DMS53 (cell line): ENCODE data around the gene EP400.
"Not testable (repeated sequence)": the region's sequence is repeated elsewhere in the genome, so short reads cannot be mapped to it uniquely, and the experiment has no call there.

Experiments
- DNase-seq: peaks from one replicate; lab custom pipeline; 2025; lab: John Stamatoyannopoulos, UW

EP400 gene

DNA sequence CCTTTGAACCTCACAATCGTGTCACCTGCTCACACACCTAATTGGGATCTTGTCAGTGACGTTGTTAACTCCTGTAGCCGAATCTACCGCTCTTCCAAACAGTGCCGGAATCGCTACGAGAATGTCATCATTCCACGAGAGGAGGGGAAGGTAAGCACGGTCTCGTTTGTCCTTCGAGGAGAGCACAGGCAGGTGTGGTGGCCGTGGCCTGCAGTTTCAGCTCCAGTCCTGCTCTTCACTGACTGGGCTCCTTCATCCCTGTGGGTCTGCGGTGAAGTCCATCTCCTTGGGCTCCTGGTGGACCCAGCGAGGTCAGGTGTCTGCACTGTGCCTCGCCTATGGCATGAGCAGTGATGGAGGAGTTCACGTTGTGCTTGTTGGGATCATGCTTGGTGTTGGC, 96.0 kb downstream of the EP400 start:
- DNase-seq: no peak

DNA sequence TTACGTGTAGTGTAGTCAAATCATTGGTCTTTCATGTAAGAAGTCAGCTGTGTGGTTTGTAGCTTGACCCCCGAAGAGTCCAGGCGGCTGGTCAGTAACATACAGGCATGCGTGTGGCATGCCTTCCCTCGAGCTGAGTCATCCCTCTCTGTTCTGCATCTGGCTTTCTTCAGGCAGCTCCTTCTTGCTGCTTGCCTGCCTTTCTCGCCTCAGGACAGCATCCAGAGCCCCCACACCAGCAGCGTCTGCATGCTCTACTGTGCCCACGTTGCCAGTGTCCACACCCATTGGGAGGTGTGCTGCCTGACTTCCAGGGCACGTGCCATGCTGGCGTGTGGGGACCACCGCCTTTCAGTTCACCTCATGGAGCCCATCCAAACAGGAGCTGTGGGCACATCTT, 96.8 kb downstream of the EP400 start:
- no peak for DNase-seq

DNA sequence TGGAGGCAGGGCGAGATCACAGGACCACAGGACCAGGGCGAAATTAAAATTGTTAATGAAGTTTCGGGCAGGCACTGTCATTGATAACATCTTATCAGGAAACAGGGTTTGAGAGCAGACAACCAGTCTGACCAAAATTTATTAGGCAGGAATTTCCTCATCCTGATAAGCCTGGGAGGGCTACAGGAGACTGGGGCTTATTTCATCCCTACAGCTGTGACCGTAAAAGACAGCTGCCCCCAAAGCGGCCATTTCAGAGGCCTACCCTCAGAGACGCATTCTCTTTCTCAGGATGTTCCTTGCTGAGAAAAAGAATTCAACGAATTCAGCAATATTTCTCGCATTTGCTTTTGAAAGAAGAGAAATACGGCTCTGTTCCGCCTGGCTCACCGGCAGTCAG, 97.9 kb downstream of the EP400 start:
- not testable (repeated sequence) for DNase-seq

DNA sequence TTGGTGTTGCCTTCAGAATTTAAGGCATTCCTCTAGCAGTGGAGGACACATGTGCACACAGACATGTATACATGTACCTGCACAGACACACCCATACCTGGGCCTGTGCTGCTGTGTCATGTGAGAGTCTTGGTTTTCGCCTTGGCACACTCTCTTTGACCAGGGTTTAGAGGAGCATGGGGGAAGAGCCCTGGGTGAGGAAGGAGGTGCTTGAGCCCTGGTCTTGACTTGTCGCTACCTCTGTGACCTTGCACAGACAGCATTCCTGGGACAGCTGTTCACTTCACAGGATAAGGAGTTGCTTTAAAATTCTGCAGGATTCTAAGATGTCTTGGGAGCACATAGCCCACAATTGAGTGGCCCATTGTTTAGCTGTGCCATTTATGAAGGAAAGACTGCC, 99.7 kb downstream of the EP400 start:
- no peak for DNase-seq

DNA sequence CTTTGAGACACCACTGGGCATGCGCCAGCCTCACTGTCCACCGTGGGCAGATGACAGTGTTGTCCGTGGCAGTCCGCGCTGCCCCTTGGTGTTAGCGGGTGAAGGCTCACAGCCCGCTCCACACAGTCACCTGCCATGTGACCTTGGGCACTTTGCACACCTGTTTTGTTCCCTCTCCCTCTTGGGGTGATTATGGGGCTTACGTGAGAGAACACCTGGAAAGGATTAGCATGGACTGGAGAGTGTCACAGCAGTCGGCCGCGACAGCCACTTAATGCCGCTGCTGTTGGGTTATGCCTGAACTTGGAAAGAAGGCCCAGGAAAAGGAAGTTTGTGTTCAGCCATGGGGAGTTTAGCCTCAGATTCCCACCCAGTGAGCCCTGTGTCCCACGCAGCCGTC, 100.1 kb downstream of the EP400 start:
- DNase-seq: peak; percentile 57

DNA sequence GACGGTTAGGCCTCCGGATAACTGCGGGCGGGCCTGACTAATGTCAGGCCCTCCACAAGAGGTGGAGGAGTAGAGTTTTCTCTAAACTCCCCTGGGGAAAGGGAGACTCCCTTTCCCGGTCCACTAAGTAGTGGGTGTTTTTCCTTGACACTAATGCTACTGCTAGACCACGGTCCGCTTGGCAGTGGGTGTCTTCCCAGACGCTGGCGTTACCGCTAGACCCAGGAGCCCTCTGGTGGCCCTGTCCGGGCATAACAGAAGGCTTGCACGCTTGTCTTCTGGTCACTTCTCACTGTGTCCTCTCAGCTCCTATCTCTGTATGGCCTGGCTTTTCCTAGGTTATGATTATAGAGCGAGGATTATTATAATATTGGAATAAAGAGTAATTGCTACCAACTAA, 102.0 kb downstream of the EP400 start:
- peak; percentile 54 for DNase-seq

DNA sequence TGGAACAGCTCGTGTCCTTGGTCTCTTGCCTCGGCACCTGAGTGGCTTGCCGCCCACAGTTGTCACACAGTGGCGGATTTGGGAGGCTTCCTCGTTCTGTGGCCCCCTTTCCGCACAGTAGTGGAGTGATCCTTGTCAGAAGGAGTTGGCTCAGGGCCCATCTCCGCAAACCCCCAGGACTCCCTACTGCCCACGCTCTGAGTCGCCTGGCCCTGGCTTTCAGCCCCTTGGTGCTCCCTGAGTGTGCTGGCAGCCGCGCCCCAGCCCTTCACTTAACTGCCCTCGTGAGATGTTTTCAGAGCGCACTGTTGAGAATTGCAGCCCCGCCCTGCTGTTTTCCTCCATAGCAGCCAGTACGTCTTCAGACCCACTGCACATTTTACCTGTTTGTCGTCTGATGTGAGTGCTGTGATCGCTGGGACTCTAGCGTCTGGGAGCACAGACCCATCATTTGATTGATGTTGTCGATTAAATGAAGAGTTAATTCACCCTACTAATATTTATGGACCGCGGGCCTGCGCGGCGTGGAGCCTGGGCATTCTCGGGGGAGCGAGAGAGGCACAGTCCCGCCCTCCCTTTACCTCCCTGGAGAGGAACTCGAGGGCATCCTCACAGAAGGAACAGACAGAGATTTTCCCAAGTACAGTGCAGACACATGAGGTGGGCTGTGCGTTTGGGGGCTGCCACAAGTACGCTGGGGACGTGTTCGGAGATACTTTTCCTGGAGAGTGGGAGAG, 102.6 kb downstream of the EP400 start:
- DNase-seq: no peak

DNA sequence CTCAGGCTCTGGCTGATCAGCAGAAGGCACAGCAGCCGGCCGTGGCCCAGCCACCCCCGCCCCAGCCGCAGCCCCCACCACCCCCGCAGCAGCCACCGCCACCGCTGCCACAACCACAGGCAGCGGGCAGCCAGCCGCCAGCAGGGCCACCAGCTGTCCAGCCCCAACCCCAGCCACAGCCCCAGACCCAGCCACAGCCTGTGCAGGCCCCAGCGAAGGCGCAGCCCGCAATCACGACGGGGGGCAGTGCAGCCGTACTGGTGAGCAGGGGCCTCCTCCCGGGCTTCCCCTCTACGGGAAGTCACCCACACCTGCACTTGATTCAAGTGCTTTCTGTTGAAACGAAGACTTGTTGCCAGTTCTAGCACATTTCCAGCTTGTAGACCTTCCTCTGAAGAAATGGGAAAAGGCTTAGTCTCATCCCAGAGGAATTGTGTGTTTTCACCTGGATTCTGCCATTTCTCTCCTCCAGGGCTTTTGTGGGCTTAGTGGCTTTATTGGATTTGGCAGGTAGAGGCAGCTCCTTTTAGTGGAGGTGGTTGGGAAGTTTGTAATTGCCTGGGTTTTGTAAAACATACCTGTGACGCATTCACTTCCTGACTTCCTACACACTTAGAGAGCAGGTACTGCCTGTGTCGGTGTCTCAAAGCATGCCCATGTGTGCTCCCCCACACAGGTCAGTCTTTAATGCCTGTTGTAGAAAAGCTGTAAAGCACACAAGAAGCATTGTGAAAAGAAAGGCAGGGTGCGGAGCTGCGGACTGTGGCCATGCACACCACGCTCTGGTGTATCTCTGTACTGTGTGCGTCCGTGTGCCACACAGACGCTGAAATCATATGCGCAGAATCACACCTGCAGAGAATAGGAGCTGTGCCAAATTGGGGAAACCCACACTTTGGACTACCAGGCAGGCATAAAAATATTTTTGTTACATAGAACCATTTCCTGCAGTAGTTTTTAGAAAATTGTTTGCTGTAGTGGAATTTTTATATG, 103.9 kb downstream of the EP400 start:
- DNase-seq: no peak

DNA sequence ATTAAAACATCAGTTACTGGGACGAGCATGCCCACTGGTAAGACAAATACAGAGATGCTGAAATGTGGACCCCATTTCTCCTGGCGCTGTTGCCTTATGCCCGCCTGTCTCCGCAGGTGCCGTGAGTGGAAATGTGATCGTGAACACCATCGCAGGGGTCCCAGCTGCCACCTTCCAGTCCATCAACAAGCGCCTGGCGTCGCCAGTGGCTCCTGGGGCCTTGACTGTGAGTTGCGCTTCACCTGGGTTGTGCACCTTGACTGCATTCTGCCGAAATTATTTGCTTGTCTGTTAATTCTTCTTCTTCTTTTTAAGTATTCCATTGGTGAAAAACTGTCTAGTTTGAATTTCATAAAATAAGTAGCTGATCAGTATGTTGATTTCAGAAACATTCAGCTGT, 105.2 kb downstream of the EP400 start:
- DNase-seq: no peak

DNA sequence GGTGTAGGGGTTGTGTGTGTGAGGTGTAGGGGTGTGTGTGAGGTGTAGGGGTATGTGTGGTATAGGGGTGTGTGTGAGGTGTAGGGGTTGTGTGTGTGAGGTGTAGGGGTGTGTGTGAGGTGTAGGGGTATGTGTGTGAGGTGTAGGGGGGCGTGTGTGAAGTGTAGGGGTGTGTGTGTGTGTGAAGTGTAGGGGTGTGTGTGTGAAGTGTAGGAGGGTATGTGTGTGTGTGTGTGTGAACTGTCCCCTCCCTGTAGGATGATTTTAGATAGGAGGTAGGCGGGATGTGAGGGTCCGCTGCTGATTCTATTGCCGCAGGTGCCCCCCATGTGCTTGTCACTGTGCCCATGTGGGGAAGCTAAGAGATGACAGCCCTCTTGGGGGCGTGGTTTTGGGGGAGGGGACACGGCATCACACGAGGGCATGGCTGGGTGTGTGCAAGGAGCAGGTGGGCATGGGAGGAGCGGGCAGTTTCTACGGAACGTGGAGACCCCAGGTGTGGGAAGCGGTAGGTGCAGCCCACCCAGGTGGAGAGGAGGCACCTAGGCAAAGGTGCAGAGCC, 105.9 kb downstream of the EP400 start:
- DNase-seq: no peak

DNA sequence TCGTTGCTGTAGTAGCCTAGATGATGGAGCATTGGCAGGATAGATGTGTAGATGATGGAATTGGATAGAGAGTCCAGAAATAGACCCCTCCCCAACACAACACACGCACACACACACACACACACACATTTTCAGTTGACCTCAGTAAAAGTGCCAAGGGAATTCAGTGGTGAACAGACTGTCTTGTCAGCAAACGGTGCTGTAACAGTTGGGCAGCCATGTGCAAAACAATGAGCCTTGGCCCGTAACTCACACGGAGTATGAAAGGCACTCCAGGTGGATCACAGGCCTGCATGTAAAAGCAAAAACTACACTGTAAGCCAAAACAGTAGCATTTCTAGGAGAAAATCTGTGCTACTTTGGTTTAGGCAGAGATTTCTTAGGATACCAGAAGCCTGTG, 106.6 kb downstream of the EP400 start:
- DNase-seq: no peak

DNA sequence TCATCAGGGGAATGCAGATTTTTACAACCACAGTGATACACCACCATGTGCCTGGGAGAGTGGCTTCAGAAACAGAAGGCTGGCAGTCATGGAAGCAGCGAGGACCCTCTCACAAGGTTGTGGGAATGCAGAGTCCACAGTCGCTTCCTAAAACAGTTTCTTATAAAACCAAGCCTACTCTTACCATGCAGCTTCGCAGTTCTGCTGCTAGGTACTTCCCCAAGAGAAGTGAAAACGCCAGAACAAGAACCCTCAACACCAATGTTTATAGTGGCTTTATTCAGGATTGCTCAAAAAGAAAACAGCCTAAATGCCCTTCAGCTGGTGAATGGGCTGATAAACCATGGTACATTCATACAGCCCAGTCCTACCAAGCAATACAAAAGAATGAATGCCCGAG, 107.2 kb downstream of the EP400 start:
- no peak for DNase-seq

DNA sequence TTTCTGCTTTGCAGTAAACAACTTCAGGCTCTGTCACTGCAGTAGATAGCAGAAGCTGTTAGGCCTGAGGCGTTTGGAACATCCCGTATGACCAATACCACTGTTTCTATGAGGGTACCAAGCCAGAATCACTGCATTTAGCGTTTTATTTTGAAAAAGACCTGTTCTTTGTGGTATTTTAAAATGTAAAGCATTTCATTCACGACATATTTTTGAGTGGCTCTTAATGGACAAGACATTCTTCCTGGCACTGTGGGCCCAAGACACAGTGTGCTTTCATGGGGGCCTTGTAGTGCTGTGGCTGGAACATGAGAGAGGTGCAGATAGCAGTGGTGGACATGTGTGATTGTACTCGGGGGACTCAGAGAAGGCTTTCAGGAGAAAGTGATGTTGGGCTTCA, 107.9 kb downstream of the EP400 start:
- DNase-seq: no peak

DNA sequence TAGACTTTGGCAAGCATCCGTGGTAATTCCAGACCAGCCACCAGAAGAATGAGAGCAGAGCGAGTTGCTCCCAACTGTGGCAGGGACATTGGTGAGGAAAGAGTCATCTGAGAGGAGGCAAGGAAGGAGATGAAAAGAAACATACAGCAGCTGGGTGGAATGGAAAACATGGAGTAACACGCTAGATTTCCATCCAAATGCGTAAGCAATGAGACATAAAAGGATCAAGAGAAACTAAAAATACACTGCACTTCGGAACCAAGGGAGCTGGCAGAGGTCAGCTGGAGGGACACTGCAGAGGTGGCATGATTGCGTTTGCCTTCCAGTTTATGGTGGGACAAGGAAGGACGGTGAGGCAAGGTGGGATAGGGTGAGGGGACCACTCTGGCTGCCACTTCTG, 111.5 kb downstream of the EP400 start:
- no peak for DNase-seq

DNA sequence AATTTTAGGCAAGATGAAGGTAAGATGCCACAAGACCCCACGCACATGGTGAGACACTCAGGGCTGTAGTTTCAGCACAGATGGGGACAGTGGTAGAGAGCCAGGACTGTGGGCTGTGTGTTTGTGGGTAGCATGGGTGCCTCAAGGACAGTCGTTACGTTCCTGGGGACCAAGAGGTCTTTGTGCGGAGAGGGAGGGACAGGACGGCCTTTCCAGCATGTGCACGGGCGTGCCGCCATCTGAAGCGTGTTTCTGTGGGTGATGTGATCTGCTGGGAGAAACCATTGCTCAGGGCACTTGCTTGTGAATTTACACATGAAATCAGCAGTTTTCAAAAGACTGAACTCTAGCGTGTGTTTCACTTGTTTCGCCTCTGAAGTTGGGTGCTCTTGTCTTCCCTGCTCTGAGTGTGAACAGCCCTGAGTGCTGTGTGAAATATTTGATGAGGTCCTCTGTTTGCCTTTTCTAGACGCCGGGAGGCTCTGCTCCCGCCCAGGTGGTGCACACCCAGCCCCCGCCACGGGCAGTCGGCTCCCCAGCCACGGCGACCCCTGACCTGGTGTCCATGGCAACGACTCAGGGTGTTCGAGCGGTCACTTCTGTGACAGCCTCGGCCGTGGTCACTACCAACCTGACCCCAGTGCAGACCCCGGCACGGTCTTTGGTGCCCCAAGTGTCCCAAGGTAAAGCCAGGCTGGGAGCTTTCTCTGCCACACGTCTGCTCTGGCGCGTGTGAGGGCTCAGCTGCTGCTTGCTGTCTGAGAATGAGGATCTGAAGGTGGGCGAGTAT, 112.1 kb downstream of the EP400 start:
- no peak for DNase-seq

DNA sequence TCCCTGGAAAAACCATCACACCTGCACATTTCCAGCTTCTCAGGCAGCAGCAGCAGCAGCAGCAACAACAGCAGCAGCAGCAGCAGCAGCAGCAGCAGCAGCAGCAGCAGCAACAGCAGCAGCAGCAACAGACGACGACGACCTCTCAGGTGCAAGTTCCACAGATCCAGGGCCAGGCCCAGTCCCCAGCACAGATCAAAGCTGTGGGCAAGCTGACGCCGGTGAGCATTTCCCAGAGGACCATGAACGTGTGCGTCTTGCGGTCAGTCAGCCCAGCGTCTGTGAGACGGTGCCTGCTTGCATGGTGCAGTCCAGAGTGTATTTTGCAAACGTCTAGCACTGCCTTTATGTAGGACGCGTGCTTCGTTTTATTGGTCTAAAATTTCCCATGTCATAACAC, 112.7 kb downstream of the EP400 start:
- no peak for DNase-seq

DNA sequence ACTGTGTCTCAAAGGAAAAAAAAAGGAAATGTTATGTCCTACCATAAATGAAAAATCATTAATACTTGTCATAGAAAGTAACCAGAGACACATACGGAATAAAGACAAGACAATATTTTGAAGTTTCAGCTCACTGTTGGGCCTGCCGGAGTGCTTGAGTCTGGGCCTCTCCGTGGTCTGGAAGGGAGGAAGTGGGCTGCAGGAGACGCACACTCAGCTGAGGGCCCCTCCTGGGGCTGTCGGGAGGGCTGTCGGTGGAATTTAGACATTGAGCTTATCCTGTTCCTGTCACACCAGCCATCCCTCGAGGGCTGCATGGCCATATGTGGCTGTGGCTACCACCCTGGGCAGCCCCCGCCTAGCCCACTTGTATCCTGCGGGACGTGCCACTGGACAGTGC, 113.7 kb downstream of the EP400 start:
- no peak for DNase-seq

DNA sequence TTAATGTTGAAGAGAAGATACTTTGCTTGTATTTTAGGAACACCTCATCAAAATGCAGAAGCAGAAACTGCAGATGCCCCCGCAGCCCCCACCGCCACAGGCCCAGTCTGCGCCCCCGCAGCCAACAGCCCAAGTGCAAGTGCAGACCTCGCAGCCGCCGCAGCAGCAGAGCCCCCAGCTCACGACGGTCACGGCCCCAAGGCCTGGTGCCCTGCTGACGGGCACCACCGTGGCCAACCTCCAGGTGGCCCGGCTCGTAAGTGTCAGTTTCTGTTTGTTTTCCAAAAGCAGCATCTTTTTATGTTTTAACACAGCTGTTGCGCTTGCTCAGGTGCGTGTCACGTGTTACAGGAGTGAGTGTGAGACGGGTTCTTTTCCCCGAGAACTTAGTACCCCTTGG, 114.9 kb downstream of the EP400 start:
- no peak for DNase-seq

DNA sequence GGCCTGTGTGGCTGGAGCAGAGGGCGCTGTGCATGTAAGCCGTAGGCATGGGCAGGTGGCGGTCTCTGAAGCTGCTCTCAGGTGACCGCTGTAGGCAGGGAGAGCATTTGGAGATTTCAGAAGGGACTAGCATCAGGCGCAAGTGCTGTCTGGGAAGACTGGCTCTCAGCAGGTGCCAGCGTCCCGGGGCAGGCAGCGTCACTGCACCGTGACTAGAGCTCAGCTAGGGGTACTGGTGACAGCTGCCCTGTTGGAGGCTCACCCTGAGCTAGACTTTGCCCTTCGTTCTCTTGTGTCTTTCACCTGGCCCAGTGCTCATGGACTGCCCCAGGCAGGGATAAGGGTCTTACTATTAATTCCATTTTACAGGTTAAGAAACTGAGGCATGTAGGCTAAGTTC, 115.5 kb downstream of the EP400 start:
- DNase-seq: no peak

DNA sequence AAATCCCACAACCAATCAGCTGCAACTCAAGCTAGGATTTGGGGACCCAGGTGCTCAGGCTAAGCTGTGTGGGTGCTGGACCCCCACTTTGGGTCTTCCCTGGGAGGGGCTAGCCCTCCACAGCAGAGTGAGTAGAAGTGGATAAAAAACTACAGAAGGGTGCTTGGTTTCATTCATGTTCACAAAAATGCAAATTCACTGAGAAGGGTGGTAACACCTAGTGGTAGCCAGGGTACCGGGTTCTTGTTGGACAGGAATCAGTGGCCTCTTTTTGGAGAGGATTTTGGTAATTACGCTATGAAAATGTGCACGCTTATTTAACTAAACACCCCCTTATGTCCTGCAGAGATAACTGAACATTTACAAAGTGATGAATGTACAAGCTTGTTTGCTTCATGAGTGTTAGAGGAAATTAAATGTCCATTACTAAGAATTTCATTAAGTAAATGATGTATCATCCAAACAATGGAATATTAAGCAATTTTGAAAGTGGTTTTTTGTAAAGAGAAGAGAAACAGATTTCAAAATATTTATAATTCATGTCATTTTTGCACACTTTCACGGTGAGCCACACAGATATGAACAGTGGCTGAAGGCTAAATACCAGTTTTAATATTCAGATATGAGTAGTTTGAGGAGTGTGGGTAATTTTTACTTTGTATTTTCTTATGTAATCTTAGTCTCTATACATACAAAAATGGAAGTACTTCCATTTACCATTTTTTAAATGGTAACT, 116.0 kb downstream of the EP400 start:
- no peak for DNase-seq

DNA sequence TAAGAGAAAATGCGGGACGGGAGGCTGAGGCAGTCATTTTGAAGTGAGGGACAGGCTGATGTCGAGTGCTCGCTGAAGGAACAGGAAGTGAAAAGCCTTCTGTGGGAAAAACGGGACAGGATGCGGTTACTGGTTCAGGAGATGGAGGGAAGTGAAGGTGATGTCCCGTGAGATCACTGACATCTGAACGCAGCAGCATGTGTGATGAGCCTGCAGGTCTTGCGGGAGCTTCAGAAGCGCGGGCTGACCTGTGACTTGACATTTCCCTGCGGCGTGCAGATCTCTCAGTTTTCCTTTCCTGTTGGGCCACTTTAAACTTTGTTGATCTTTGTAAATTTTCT, 116.6 kb downstream of the EP400 start:
- DNase-seq: no peak

DNA sequence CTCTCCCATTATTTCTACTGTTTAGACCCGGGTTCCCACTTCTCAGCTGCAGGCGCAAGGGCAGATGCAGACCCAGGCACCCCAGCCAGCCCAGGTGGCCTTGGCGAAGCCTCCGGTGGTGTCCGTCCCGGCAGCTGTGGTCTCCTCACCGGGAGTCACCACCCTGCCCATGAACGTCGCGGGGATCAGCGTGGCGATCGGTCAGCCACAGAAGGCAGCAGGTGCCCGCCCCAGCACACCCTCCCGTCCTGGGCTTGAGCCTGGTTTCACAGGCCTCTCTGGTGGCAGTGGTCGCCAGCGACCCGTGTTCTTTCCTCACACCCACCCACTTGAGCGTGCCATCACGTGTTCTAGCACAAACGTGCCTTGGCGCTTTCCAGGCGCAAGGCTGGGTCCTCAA, 117.0 kb downstream of the EP400 start:
- DNase-seq: no peak
